ENCODE results near the gene STARD9. TPM values are rescaled to one million over a fixed set of nuclear protein-coding genes. Genes with fewer than 3 reads are reported as not detected.

Gene STARD9
- total and polyA plus RNA-seq, 10 of the 15 experiments (the other 5 are each of a cell fraction or from before 2014, with no cell fraction given), result 0.58 to 11.5 (median 6.1) TPM

DNA sequence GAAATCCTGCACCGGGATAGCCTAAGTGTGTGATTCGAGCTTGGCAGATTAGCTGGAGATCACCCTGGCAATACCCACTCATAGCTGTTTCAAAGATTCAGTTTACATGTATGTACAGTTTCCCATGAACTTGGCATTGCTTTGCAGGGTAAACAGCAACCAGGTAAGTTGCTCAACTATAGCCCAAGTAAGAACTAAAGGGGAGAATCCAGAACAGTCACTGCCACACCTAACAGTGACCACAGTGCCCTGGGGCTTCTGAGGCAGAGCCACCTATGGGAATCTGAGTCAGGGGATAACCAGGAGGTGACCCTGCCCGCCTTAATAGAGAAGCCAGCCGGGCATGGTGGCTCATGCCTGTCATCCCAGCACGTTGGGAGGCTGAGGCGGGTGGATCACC, 145.6 kb downstream of the STARD9 start:
- Histone ChIP-seq H3K9ac (ENCODE audit: control insufficient read depth, insufficient read depth, low read length) (no peak overlapping the region), H3K27ac (ENCODE audit: control insufficient read depth, insufficient read depth) (no peak overlapping the region), H3K4me2 (ENCODE audit: control insufficient read depth, insufficient read depth) (no peak overlapping the region), H3K27me3 (replicated peaks in 1 of 2; ENCODE audit: control insufficient read depth in 2 of 2, insufficient read depth in 2 of 2, low read length in 1 of 2) (no peaks in the 10 kb centered on the region), H3K36me3 (ENCODE audit: control insufficient read depth in 2 of 2, insufficient read depth in 2 of 2, low read length in 1 of 2) (peaks cover 16% of the 10 kb centered on the region in 2 experiments), H3K79me2 (ENCODE audit: control insufficient read depth, insufficient read depth, low read length) (no peaks in the 10 kb centered on the region), H4K20me1 (ENCODE audit: control insufficient read depth, insufficient read depth) (no peaks in the 10 kb centered on the region), H3K4me3 (no peak overlapping the region), H3K4me1 (ENCODE audit: control insufficient read depth, insufficient read depth, low read length) (no peaks in the 10 kb centered on the region), H2AFZ (ENCODE audit: control insufficient read depth, low read depth, low read length) (no peak overlapping the region), H3K9me3 (replicated peaks; ENCODE audit: control insufficient read depth, insufficient read depth, low read length) (no peaks in the 10 kb centered on the region)
- no peak for TF ChIP-seq CEBPB (IDR thresholded peaks at IDR 0.05; ENCODE audit: borderline replicate concordance in 1 of 2, low read depth in 2 of 2, low read length in 2 of 2)
- no peak for TF ChIP-seq HDAC2 (IDR thresholded peaks at IDR 0.05)
- TF ChIP-seq SMARCA5 (IDR thresholded peaks at IDR 0.05), result no peak
- TF ChIP-seq ATF7 (IDR thresholded peaks at IDR 0.05; ENCODE audit: low read depth), result no peak
- TF ChIP-seq, protein P1, sequence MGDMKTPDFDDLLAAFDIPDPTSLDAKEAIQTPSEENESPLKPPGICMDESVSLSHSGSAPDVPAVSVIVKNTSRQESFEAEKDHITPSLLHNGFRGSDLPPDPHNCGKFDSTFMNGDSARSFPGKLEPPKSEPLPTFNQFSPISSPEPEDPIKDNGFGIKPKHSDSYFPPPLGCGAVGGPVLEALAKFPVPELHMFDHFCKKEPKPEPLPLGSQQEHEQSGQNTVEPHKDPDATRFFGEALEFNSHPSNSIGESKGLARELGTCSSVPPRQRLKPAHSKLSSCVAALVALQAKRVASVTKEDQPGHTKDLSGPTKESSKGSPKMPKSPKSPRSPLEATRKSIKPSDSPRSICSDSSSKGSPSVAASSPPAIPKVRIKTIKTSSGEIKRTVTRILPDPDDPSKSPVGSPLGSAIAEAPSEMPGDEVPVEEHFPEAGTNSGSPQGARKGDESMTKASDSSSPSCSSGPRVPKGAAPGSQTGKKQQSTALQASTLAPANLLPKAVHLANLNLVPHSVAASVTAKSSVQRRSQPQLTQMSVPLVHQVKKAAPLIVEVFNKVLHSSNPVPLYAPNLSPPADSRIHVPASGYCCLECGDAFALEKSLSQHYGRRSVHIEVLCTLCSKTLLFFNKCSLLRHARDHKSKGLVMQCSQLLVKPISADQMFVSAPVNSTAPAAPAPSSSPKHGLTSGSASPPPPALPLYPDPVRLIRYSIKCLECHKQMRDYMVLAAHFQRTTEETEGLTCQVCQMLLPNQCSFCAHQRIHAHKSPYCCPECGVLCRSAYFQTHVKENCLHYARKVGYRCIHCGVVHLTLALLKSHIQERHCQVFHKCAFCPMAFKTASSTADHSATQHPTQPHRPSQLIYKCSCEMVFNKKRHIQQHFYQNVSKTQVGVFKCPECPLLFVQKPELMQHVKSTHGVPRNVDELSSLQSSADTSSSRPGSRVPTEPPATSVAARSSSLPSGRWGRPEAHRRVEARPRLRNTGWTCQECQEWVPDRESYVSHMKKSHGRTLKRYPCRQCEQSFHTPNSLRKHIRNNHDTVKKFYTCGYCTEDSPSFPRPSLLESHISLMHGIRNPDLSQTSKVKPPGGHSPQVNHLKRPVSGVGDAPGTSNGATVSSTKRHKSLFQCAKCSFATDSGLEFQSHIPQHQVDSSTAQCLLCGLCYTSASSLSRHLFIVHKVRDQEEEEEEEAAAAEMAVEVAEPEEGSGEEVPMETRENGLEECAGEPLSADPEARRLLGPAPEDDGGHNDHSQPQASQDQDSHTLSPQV (IDR thresholded peaks at IDR 0.05), result no peak
- TF ChIP-seq, protein P2, sequence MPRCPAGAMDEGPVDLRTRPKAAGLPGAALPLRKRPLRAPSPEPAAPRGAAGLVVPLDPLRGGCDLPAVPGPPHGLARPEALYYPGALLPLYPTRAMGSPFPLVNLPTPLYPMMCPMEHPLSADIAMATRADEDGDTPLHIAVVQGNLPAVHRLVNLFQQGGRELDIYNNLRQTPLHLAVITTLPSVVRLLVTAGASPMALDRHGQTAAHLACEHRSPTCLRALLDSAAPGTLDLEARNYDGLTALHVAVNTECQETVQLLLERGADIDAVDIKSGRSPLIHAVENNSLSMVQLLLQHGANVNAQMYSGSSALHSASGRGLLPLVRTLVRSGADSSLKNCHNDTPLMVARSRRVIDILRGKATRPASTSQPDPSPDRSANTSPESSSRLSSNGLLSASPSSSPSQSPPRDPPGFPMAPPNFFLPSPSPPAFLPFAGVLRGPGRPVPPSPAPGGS (IDR thresholded peaks at IDR 0.05; ENCODE audit: borderline replicate concordance, insufficient read depth, low read depth, low read length, poor library complexity, severe bottlenecking), result no peak
- no peak for TF ChIP-seq MEF2A (IDR thresholded peaks at IDR 0.05; ENCODE audit: insufficient read depth, low read depth, low read length)
- no peak for TF ChIP-seq EZH2 (IDR thresholded peaks at IDR 0.05; ENCODE audit: borderline replicate concordance, control insufficient read depth, low read depth, low read length)
- no peak for TF ChIP-seq CHD4 (IDR thresholded peaks at IDR 0.05)
- no peak for TF ChIP-seq TCF3 (IDR thresholded peaks at IDR 0.05; ENCODE audit: borderline replicate concordance, insufficient read depth, low read depth, low read length)
- no peak for DNase-seq (ENCODE audit: low read depth, low spot score)
- BruUV-seq (replicated peaks), result no TSS peak
- ChIA-PET CTCF (no interaction called here), RAD21 (ENCODE audit: unreplicated experiment) (no interaction called here), SMC1A (ENCODE audit: uncharacterized antibody, unreplicated experiment) (interaction anchor here (1.5 kb wide), 1 partner anchor 202 kb away, joined by 4 read pairs; no protein-coding TSS in a partner anchor), POLR2A (interaction anchor here (0.6 to 0.7 kb wide), 2 partner anchors 491 to 563 kb away, joined by 4 read pairs; no protein-coding TSS in a partner anchor)
- no peak for ATAC-seq
- 92% methylated on average over 6 of the region's 6 CpGs for WGBS (ENCODE audit: insufficient coverage, insufficient replicate concordance, low lambda C conversion rate, missing lambda C conversion rate)
- intact Hi-C loops (cut with micrococcal nuclease; ENCODE audit: unreplicated experiment), result no loop called here
- no peak for FAIRE-seq
- in situ Hi-C loops (cut with MboI), result no loop called here

All from GM12878 (cell line).